Tibial nerve (tissue), 4 donors: ENCODE data around the gene DRICH1.

Experiments used
- CTCF ChIP-seq, 5 experiments: fragments of 200-600 bp in 3 of 5; fragments of 450-650 bp in 2 of 5; sonication (generic) in 3 of 5; IDR thresholded peaks; one replicate each; pipeline ENCODE4 v1.5.1; 2016 to 2019; ENCODE audit warnings: antibody characterized with exemption in 5 of 5, mild to moderate bottlenecking in 3 of 5, moderate library complexity in 2 of 5
- EP300 ChIP-seq, 2 donors: sonication (generic); formaldehyde crosslinking; IDR thresholded peaks; one replicate each; pipeline ENCODE4 v1.6.1; 2017; ENCODE audit warnings: antibody characterized with exemption in 2 of 2, mild to moderate bottlenecking in 1 of 2

GRCh38 chr22:23638611-23639010, 6.5 kb upstream of the DRICH1 start:
- TF ChIP-seq CTCF (IDR thresholded peaks at IDR 0.05) (no peak), EP300 (IDR thresholded peaks at IDR 0.05) (no peak)
